OCI-M1 (cell line): ENCODE results near the gene MOSPD3.

Source experiments
- DNase-seq: peaks from one replicate; lab custom pipeline; 2025; lab: John Stamatoyannopoulos, UW

The MOSPD3 gene

DNA sequence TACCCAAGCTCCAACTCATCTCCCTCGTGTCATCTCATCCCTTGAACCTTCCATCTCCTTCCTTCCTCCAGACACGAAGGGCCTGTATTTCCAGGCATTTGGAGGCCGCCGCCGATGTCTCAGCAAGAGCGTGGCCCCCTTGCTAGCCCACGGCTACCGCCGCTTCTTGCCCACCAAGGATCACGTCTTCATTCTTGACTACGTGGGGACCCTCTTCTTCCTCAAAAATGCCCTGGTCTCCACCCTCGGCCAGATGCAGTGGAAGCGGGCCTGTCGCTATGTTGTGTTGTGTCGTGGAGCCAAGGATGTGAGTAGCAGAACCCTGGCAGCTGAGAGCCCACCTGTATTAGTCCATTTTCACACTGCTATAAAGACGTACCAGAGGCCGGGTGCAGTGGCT is 20.7 kb upstream of the MOSPD3 start:
- DNase-seq = no peak

- DNase-seq = no peak
Measured at GRCh38 chr7:100595188-100595587, 17.2 kb upstream of the MOSPD3 start.

DNA sequence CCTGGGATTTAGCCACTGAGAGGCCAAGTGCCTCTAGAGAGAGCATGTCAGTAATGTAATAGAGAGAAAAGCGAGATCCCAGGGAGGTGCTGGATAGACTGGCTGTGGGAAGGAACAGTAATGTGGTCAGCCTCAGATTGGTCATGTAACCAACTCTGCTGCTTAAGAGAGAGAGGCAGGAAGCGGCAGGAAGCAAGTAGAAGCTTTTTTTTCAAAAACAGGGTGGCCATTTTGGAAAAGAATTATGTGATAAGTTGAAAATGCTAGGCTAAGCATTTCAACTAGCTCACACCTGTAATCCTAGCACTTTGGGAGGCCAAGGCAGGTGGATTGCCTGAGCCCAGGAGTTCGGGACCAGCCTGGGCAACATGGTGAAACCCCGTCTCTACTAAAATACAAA is 13.9 kb upstream of the MOSPD3 start:
- peak; percentile 37 for DNase-seq

DNA sequence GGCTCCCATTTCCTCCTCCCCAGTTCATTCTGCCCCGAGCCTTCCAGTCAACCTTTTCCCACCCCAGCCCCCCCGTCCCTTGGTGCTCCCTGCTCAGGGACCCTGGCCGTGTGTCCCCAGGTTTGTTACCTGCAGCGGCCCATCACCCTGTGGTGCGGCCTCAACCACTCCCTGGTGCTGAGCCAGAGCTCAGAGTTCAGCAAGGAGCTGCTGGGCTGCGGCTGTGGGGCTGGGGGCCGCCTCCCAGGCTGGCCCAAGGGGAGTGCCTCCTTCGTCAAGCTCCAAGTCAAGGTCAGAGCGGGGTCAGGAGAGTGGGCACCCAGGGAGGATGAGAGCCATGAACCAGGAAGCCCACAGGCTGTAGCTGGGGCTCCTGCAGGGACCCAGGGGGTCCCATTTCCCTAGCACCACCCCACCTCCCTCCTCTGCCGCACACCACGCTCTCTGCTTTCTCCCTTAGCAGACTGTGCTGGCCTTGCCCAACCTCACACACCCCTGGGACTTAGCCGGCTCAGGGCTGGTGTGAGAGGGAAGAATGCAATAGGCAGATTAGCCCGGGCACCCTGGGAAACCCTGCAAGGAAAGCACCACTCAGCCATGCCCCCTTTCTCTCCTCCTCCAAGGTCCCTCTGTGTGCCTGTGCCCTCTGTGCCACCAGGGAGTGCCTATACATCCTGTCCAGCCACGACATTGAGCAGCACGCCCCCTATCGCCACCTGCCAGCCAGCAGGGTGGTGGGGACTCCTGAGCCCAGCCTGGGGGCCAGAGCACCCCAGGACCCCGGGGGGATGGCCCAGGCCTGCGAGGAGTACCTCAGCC is 12.2 kb upstream of the MOSPD3 start:
- DNase-seq = no peak

GRCh38 chr7:100600730-100601038 is 11.7 kb upstream of the MOSPD3 start:
- no peak for DNase-seq

GRCh38 chr7:100602889-100603725 is 9.2 kb upstream of the MOSPD3 start:
- DNase-seq = no peak

GRCh38 chr7:100603726-100604027 is 8.7 kb upstream of the MOSPD3 start:
- peak; percentile 70 for DNase-seq

DNA sequence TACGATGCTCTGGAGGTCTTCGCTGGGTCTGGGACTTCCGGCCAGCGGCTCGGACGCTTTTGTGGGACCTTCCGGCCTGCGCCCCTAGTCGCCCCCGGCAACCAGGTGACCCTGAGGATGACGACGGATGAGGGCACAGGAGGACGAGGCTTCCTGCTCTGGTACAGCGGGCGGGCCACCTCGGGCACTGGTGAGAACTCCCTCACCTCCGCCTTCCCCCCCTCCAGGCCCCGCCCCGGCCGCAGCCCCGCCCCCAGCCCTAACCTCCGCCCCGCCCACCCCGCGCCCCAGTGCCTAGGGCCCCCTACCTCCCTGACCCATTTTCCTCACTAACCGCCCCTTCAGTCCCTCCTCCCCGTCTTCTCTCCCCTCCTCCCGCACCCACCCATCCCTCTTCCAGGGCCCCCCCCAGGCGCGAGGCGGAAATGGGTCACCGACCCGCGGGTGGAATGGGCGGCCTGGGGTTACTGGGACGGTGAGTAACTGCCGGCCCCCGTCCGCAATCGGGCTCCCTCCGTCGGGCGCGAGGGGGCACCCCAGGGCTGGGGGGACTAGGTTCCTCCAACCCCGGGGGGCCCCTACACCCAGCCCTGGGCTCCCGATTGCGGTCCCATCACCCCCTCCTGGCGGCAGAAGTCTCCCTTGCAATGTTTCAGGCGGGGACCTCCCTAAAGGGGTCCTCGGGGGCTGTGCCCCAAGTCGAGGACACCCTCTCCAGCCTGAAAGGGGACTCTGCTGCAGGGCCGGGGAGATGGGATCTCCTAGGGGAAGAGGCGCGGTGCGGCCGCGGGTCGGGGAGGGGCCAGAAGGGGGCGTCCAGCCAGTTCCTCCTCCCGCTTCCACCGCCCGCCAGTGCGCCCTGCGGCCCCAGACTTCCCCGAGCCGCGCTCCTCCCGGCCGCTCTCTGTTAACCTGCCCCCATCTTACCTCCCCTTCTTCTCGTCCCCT is 8.0 kb upstream of the MOSPD3 start:
- peak; percentile 91 for DNase-seq

DNA sequence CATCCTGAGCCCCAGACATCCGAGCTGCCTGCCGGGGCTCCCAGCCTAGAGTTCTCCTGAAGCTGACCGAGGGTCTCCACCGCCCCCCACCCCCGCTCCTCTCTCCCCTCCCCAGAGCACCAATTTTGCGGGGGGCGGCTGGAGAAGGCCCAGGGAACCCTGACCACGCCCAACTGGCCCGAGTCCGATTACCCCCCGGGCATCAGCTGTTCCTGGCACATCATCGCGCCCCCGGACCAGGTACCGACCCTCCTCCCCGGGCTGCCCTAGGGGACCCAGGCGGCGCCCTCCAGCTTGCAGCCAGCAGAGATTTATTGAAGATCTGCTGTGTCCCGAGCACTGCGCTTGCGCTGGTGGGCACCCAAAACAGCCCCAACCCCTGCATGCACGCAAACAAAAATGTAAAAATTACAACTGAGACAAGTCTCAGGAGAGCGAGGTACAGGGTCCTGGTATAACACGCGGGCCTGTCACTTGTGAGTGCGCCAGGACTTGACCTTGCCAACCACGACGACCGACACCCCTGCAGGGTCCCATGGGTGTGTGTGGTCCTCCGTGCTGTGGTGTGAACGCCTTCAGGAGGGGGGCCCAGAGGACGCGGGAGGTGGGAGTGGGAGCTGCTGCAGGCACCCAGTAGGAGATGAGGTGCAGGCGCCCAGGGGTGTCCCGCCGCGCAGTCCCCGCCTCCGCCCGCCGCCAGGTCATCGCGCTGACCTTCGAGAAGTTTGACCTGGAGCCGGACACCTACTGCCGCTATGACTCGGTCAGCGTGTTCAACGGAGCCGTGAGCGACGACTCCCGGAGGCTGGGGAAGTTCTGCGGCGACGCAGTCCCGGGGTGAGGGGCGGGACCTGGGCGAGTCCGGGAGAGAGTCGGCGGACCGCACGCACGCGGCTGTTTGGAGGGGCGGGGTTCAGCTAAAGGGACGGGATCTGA is 7.1 kb upstream of the MOSPD3 start:
- no peak for DNase-seq

- DNase-seq = no peak
Measured at GRCh38 chr7:100606313-100606712, 6.0 kb upstream of the MOSPD3 start.

DNA sequence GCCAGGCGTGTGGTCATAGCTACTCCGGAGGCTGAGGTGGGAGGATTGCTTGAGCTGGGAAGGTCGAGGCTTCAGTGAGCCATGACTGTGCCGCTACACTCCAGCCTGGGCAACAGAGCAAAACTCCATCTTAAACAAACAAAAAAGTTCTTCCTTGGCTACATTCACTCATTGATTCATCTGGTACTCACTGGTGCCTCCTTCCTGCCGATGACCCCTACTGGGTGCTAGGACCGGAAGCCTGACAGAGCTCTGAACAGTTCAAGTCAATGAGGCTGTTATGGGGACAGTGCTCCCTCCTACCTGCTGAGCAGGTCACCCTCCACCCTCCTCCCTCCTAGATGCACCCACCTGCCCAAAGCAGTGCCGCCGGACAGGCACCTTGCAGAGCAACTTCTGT is 5.2 kb upstream of the MOSPD3 start:
- no peak for DNase-seq

DNA sequence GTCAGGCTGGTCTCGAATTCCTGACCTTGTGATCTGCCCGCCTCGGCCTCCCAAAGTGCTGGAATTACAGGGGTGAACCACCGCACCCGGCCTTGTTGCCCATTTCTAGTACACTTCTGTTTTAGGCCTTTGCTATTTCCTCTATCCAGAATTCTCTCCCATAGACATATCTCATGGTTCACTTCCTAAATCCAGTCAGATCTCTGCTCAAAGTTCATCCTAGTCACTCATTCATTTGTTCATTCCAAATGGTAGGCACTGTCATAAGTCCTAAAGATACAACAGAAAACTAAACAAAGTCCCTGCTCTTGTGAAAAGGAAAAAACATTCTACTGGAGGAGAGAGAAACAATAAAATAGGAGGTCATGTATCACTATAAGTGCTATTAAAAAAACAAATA is 2.4 kb upstream of the MOSPD3 start:
- DNase-seq = no peak

DNA sequence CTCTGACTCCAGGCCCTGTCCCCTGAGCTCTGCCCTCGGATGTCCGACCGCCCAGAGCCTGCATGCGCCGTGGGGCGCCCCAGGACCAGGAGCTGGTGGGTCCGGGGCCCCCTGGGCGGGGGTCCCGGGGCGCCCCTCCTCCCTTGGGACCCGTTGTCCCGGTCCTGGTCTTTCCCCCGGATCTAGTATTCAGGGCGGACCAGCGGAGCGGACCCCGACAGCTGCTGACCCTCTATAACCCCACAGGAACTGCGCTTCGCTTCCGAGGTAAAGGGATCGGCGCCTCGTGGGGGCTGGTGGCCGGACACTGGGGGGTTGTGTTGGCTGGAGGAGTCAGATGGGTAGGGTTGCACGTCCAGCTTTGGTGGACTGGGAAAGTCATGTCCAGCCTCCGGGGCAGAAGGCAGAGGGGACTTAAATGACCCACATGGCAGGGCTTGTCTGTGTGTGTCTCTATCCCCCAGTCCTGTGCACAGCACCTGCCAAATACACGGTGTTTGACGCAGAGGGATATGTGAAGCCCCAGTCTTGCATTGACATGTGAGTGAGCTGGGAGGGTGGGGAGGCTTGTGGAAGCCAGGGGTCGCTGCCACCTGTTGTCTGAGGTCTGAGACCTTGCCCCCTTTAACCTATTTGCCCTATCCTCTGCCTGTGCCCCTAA is 520 bp downstream of the MOSPD3 start:
- peak; percentile 65 for DNase-seq

- DNase-seq = no peak
Measured at GRCh38 chr7:100613412-100614175, 1.3 kb downstream of the MOSPD3 start.

DNA sequence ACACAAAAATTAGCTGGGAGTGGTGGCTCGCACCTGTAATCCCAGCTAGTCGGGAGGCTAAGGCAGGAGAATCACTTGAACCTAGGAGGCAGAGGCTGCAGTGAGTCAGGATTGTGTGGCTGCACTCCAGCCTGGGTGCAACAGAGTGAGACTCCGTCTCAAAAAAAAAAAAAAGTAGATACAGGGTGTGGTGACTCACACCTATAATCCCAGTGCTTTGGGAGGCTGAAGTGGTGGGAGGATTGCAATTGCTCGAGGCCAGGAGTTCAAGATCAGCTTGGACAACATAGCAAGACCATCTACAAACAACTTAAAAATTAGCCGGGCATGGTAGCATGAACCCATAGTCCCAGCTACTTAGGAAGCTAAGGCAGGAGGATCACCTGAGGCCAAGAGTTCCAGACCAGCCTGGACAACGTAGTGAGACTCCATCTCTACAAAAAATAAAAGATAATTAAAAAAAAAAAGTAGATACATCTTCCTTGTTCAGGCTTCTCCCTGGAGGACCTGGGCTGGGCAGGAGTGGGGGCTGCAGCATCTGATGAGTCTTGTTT is 2.0 kb downstream of the MOSPD3 start:
- no peak for DNase-seq

DNA sequence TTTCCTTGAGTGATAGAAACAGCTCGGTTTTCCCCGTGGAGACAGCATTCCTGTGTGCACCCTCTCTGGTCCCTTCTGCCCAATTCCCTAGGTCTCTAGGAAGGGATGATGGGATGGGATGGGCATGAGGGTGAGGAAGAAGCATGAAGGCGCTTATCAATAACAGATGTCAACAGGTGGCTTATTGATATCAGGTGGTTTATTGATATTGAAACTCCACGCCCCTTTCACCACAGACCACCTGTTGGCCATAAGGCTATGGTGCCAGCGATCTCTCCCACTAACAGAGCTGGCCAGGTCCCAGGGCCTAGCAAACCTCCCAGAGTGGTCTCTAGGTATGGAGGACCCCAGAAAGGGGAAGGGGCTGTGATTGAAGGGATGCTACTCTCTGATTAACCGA is 7.9 kb downstream of the MOSPD3 start:
- no peak for DNase-seq

GRCh38 chr7:100620804-100621203 is 8.5 kb downstream of the MOSPD3 start:
- DNase-seq = no peak

DNA sequence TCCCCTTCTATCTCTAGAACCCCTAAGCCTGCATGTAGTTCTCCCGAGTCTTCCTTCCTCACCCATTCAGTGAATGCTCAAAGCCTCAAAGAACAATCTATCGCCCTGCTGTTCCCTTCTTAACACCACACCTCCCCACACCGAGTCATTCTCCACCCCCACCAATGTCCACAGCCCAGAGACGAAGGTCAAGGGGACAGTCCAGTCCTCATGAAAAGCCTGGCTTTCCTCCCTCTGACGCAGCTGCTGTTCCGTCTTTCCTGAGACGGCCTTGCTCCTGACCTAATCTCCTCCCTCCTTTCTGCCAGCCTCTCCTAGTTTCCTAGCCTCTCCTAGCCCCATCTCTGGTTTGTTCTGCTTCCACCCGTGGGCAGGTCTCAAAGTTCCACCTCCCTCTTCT is 9.2 kb downstream of the MOSPD3 start:
- no peak for DNase-seq

- DNase-seq = peak; percentile 61
Measured at GRCh38 chr7:100623951-100624824, 11.8 kb downstream of the MOSPD3 start.
